Pulmonary artery endothelial cell (primary cell): ENCODE data around the gene KDM8. TPM values are rescaled to one million over a fixed set of nuclear protein-coding genes. Genes with fewer than 3 reads are reported as not detected.

ENCODE experiments used
- DNase-seq: peaks from one replicate; pipeline ENCODE4 v3.0.0-alpha.2; 2011; ENCODE audit warnings: low read depth, low spot score
- total RNA-seq: library from RNA; depleted of rRNA; stranded (reverse); fragments of >200 nt; gene quantifications from 2 replicates; pipeline ENCODE4 v1.2.3, GENCODE V29; 2014

Gene KDM8
- total RNA-seq, 1 donor from 2014 or later: 2.0 TPM

GRCh38 chr16:27229891-27230470 lies 26.7 kb downstream of the KDM8 start:
- DNase-seq: no peak

DNA sequence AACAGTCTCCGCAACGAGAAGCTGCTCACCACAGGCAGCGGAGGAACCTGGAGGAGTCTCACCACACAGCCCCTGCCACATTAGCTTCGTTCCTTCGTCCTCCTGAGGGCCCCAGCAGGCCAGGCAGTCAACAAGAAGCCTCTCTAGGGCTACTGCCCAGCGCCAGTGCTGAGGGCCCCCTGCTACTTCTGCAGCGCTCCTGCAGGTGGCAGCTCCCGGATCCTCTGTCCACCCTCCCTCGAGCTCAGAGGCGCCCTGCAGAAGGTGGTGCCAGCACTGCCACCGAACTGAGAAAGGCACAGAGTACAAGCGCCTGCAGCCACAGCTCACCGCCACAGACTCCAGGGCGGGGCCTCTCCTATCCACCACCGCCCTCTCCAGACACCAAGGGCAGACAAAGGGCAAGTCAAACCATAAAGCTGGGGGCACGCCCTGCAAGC lies 27.3 kb downstream of the KDM8 start:
- no peak for DNase-seq

DNA sequence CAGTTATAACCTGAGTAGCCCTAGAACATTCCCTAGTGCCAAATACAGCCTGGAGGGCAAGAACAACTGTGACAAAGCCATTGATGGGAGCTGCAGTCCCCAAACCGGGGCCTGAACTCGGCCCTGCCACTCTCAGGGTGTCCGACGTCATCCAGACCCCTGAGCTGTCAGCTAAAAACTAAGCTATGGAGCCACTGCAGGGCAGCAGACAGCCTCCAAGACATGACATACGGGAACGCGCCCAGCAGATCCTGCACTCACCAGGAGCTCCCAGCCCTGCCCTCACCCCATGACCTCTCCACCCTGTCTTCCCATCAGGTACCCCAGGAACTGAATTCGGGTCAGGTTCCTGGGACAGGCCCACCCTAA lies 28.4 kb downstream of the KDM8 start:
- DNase-seq: no peak

- DNase-seq: no peak
Observed at GRCh38 chr16:27232061-27232900, 29.0 kb downstream of the KDM8 start.

GRCh38 chr16:27232901-27233625 lies 29.7 kb downstream of the KDM8 start:
- no peak for DNase-seq

DNA sequence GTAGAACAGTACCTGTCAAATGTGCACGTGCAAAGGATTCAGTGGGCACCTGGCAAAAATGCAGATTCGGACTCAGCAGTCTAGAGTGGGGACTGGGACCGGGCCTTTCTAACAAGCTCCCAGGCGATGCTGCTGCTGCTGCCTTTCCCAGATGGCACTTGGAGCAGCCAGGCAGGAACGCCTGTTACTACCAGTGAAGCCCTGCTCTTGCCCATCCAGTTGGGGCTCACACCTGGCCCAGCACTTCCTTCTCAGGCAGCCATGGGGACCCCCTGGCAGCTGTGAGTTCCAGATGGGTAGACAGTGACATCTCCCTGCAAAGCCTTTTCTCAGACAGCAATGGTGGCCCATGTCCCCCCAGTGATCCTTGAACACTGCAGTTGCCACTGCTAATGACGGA lies 30.4 kb downstream of the KDM8 start:
- no peak for DNase-seq

GRCh38 chr16:27234171-27234570 lies 30.8 kb downstream of the KDM8 start:
- DNase-seq: no peak

GRCh38 chr16:27234603-27235002 lies 31.3 kb downstream of the KDM8 start:
- no peak for DNase-seq

- peak; percentile 91 for DNase-seq
Observed at GRCh38 chr16:27235055-27235937, 32.0 kb downstream of the KDM8 start.

DNA sequence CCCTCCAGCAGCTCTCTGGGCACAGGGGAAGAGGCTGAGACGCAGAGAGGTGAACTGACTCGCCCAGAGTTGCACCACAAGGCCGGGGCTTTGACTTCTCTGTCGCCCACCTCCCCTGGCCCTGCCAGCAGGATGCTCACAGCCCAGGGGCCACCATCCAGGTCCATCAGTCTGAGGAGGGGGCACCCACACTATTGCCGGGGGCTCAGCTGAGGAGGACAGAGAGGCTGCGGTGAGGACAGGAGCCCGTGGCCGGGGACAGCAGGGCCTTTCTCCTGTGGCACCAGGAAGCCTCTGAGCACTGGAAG lies 32.6 kb downstream of the KDM8 start:
- no peak for DNase-seq

- DNase-seq: no peak
Observed at GRCh38 chr16:27236635-27237218, 33.4 kb downstream of the KDM8 start.

- no peak for DNase-seq
Observed at GRCh38 chr16:27237219-27238015, 34.1 kb downstream of the KDM8 start.

DNA sequence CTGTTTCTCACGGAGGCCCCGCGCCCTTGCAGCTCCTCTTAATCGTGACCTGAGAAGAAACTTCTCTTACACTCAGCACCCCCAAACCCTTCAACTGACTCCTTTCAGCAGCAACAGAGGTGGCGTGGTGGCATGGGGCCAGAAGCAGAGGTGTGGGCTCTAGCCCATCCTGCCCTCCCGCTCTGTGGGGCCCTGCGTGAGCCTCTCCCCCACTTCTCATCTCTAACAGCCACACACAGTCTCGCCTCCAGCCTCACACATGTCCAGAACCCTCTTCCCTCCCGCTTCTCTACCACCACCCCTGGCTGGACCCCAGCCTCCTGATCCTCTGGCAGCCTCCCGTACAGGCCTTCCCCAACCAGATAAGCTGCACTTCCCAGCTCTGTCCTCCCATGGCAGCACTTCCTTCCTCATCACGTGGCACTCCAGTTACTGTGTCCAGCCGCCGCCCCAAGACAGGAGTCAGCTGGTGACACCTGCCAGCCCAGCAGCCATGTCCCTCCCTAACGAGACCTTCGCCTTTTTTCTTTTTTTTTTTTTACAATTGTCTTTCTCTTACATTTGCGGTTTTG lies 34.8 kb downstream of the KDM8 start:
- no peak for DNase-seq

- DNase-seq: no peak
Observed at GRCh38 chr16:27238591-27238990, 35.3 kb downstream of the KDM8 start.

DNA sequence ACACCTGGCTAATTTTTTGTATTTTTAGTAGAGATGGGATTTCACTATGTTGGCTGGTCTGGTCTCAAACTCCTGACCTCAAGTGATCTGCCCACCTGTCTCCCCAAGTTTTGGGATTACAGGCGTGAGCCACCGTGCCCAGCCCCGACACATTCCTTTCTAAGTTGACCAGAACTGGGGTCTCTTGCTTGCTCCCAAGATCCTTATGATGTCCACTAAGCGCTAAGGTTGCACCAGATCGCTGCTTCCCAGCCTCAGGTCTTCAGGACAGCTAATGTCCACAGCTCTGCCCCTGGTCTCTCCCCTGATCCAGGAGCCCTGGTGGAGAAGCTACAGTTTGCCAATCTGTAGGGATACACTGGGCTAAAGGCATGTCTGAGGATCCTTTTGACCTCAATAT lies 35.7 kb downstream of the KDM8 start:
- DNase-seq: no peak

DNA sequence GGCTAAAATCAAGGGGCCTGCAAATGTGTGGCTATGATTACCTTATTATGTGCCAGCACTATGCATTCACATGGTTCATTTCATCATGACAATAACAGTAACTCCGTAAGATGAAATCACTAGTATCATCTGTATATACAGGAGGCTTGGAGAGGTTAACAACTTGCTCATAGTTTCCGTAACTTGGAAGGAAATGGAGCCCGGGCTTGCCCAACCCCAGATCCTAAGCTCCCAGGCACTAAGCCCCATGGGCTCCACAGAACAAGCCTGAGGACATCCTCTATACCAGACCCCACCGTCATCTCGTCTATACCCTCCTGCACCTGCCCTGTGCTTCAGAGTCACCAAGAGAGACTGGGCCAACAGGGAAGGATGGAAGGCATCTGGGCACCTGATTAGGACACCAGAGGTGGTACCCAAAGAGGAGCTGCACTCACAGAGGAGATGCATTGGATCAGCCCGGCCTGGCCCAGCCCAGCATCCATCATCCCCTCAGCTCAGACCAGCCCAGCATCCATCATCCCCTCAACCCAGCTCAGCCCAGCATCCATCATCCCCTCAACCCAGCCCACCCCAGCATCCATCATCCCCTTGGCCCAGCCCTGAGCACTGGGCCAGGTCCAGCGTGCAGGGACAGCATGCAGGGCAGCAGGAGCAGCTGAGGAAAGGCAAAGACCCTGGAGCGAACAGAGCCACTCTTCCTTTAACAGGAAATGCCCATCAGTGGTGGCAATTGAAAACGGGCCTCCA lies 36.8 kb downstream of the KDM8 start:
- no peak for DNase-seq

DNA sequence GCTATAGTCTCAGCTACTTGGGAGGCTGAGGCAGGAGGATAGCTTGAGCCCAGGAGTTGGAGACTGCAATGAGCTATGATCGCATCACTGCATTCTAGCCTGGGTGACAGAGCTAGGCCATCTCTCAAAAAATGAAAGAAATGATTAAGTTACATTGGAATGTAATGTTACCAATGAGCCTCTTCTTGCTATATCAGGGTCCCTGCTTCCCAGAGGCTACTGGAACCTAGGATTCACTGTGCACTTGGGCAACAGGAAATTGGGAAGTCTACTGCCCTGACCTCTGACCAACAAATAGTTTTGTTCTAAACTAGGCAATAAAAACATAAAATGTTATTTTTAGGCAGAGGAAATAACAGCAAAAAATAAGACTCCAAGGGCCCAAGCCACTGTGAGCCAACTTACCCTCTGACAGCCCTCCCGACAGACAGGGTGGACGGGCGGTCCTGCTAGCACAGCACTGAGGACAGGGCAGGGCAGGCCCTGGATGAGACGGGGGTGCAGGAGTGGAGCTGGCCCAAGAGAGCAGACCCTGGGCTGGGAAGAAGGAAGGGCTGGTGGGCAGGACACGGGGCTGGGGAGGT lies 37.7 kb downstream of the KDM8 start:
- no peak for DNase-seq

DNA sequence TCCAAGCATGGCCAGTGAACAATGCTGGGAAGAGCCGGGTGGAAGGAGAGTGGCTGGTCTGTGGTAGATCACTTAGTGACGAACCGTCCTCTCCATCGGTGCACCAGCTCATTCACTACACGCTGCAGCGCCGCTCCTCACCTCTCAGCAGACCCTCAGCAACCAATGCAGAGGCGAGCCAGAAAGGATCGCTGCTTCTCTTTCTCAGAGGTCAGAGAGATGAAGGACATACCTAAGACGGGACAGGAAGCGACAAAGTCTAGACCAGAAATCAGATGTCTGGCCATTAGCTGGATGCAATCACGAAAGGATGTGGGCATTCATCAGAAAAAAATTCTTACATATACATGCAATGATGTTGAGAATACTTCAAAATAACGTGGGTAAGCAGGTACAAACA lies 38.3 kb downstream of the KDM8 start:
- DNase-seq: no peak

- no peak for DNase-seq
Observed at GRCh38 chr16:27242398-27242797, 39.1 kb downstream of the KDM8 start.
